Measurements from ENCODE around the gene BPIFA1. TPM values are rescaled to one million over a fixed set of nuclear protein-coding genes. Genes with fewer than 3 reads are reported as not detected.

The BPIFA1 gene
- total and polyA plus RNA-seq, 12 donors, result not detected

- 33 to 63% (median 59%) methylated on average over 3 of the region's 3 CpGs for WGBS, 4 donors
- no peaks in the 10 kb centered on the region for H3K4me1 ChIP-seq (replicated peaks in 1 of 2)
These were observed 31.9 kb downstream of the BPIFA1 start for GRCh38 chr20:33267701-33268100.

DNA sequence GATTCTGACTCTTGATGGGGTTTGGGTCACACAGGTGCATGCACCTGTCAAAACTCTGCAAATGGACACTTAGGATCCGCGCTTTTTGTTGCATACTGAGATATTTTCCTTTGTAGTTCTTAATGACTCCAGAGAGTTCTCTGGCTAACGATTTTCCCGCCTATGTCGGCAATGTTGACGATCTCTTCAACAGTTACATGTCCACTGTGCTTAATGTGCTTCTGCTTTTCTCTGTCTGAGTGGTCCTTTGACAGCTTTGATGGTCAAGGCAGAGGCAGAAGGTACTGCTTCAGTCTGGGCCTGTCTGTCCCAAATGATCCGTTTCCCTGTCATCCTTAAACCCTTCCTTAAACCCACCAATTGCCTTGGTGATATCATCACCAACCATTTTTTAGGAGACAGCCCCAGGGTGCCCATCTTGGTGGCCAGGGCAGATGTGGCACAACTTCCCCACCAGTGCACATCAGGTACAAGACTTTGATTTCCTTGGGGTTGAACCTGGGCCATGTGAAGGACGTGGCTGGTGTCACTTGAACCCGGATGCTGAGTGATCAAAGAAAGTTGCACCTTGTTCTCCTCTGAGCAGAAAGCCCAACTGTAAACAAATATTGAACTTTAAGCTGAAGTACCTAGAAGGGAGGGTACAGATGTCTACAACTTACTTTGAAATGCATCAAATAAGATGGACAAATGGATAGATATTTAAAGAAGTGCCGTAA, 36.5 kb downstream of the BPIFA1 start:
- 84 to 90% (median 86%) methylated on average over 10 of the region's 10 CpGs for WGBS, 4 donors
- no peak for DNase-seq
- no peak overlapping the region for H3K27ac ChIP-seq
- intact Hi-C loops (cut with DNase I), result no loop called here
- H3K9me3 ChIP-seq (replicated peaks in 1 of 3), result no peaks in the 10 kb centered on the region
- no peaks in the 10 kb centered on the region for H3K36me3 ChIP-seq (replicated peaks in 1 of 2)
- no peak overlapping the region for H3K4me3 ChIP-seq
- no peaks in the 10 kb centered on the region for H3K27me3 ChIP-seq
- peaks cover 3 to 5% of the 10 kb centered on the region in 2 donors for H3K4me1 ChIP-seq (replicated peaks in 1 of 2)
- no peak for TF ChIP-seq CTCF (IDR thresholded peaks at IDR 0.05)
- TF ChIP-seq POLR2A (IDR thresholded peaks at IDR 0.05), result no peak

More at GRCh38 chr20:33267701-33268100, 31.9 kb downstream of the BPIFA1 start:
- Histone ChIP-seq H3K27ac (no peak overlapping the region), H3K36me3 (replicated peaks in 1 of 2) (no peaks in the 10 kb centered on the region), H3K9me3 (replicated peaks in 1 of 3) (no peaks in the 10 kb centered on the region), H3K4me3 (no peak overlapping the region), H3K27me3 (no peaks in the 10 kb centered on the region)
- no peak for TF ChIP-seq POLR2A (IDR thresholded peaks at IDR 0.05)
- no peak for TF ChIP-seq CTCF (IDR thresholded peaks at IDR 0.05)
- intact Hi-C loops (cut with DNase I), result no loop called here
- no peak for DNase-seq

- Histone ChIP-seq H3K4me1 (replicated peaks in 1 of 2) (peaks cover 3 to 5% of the 10 kb centered on the region in 2 donors), H3K4me3 (no peak overlapping the region), H3K36me3 (replicated peaks in 1 of 2) (no peaks in the 10 kb centered on the region), H3K27ac (no peak overlapping the region), H3K9me3 (replicated peaks in 1 of 3) (no peaks in the 10 kb centered on the region), H3K27me3 (no peaks in the 10 kb centered on the region)
- 66 to 80% (median 74%) methylated on average over 9 to 13 of the region's 13 CpGs for WGBS, 4 donors
- TF ChIP-seq POLR2A (IDR thresholded peaks at IDR 0.05) (no peak), CTCF (IDR thresholded peaks at IDR 0.05) (no peak)
- intact Hi-C loops (cut with DNase I), result no loop called here
- DNase-seq, result no peak
These were observed 37.5 kb downstream of the BPIFA1 start for GRCh38 chr20:33273117-33273851.

DNA sequence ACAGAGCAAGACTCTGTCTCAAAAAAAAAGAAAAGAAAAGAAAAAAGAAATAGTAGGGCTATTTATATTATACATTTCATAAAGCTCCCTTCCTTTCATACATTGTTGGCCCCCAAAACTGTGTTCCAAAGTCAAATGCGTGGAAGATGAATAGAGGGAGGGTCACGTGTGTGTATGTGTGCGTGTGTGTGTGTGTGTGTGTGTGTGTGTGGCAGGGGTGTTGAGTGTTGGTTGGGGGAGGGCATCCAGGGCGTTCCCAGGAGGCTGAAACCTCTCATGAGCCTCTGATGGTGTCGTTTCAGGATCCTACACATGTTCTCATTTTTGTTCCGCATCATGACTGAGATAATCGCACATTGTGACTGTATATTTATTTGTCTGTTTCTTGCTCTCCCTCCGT, 39.4 kb downstream of the BPIFA1 start:
- Histone ChIP-seq H3K36me3 (replicated peaks in 1 of 2) (no peaks in the 10 kb centered on the region), H3K27me3 (no peaks in the 10 kb centered on the region), H3K4me1 (replicated peaks in 1 of 2) (peaks cover 3 to 5% of the 10 kb centered on the region in 2 donors), H3K27ac (no peak overlapping the region), H3K4me3 (no peak overlapping the region), H3K9me3 (replicated peaks in 1 of 3) (no peaks in the 10 kb centered on the region)
- TF ChIP-seq POLR2A (IDR thresholded peaks at IDR 0.05) (no peak), CTCF (IDR thresholded peaks at IDR 0.05) (no peak)
- WGBS, 4 donors, result 78 to 87% (median 82%) methylated on average over 8 of the region's 8 CpGs
- intact Hi-C loops (cut with DNase I), result no loop called here
- DNase-seq, result no peak
